ENCODE measurements around the gene KRTAP6-3. TPM values are rescaled to one million over a fixed set of nuclear protein-coding genes. Genes with fewer than 3 reads are reported as not detected.

The KRTAP6-3 gene
- total RNA-seq, 6 donors from 2014 or later: not detected

GRCh38 chr21:30563072-30563471 is 29.2 kb upstream of the KRTAP6-3 start:
- Histone ChIP-seq H3K9me3 (no peaks in the 10 kb centered on the region), H3K4me1 (no peaks in the 10 kb centered on the region)

GRCh38 chr21:30563630-30564029 is 28.6 kb upstream of the KRTAP6-3 start:
- WGBS, 2 donors: 81 to 85% methylated on average over 2 of the region's 2 CpGs
- ATAC-seq (ENCODE audit: low FRiP score in 2 of 2) (no peak), DNase-seq (no peak)
- no peak overlapping the region for H3K27ac ChIP-seq
- H3K27me3 ChIP-seq: no peaks in the 10 kb centered on the region
- no peaks in the 10 kb centered on the region for H3K36me3 ChIP-seq
- TF ChIP-seq EP300 (IDR thresholded peaks at IDR 0.05) (no peak), CTCF (IDR thresholded peaks at IDR 0.05) (no peak), POLR2A (IDR thresholded peaks at IDR 0.05) (no peak), POLR2AphosphoS5 (IDR thresholded peaks at IDR 0.05) (no peak)
- H3K9me3 ChIP-seq: no peaks in the 10 kb centered on the region
- H3K4me3 ChIP-seq: no peak overlapping the region
- H3K4me1 ChIP-seq: no peaks in the 10 kb centered on the region

More at GRCh38 chr21:30563072-30563471, 29.2 kb upstream of the KRTAP6-3 start:
- no peak overlapping the region for H3K27ac ChIP-seq
- H3K4me3 ChIP-seq: no peak overlapping the region
- TF ChIP-seq EP300 (IDR thresholded peaks at IDR 0.05) (no peak), POLR2A (IDR thresholded peaks at IDR 0.05) (no peak), CTCF (IDR thresholded peaks at IDR 0.05) (no peak), POLR2AphosphoS5 (IDR thresholded peaks at IDR 0.05) (no peak)
- no peaks in the 10 kb centered on the region for H3K36me3 ChIP-seq
- WGBS, 2 donors: 55 to 78% methylated on average over 6 of the region's 6 CpGs
- no peak for DNase-seq
- no peak for ATAC-seq (ENCODE audit: low FRiP score in 2 of 2)
- no peaks in the 10 kb centered on the region for H3K27me3 ChIP-seq

- H3K4me3 ChIP-seq: no peak overlapping the region
- H3K4me1 ChIP-seq: no peaks in the 10 kb centered on the region
- H3K27ac ChIP-seq: no peak overlapping the region
- DNase-seq: no peak
- no peaks in the 10 kb centered on the region for H3K36me3 ChIP-seq
- no peaks in the 10 kb centered on the region for H3K9me3 ChIP-seq
- TF ChIP-seq POLR2AphosphoS5 (IDR thresholded peaks at IDR 0.05) (no peak), EP300 (IDR thresholded peaks at IDR 0.05) (no peak), POLR2A (IDR thresholded peaks at IDR 0.05) (no peak)
- ATAC-seq (ENCODE audit: low FRiP score in 2 of 2): no peak
- no peaks in the 10 kb centered on the region for H3K27me3 ChIP-seq
Measured at GRCh38 chr21:30567617-30568016, 24.6 kb upstream of the KRTAP6-3 start.

GRCh38 chr21:30577766-30578165 is 14.5 kb upstream of the KRTAP6-3 start:
- Histone ChIP-seq H3K9me3 (no peaks in the 10 kb centered on the region), H3K4me1 (no peaks in the 10 kb centered on the region), H3K27ac (no peak overlapping the region), H3K27me3 (no peaks in the 10 kb centered on the region), H3K4me3 (no peak overlapping the region), H3K36me3 (no peaks in the 10 kb centered on the region)
- TF ChIP-seq POLR2A (IDR thresholded peaks at IDR 0.05) (no peak), EP300 (IDR thresholded peaks at IDR 0.05) (no peak), POLR2AphosphoS5 (IDR thresholded peaks at IDR 0.05) (no peak), CTCF (IDR thresholded peaks at IDR 0.05) (no peak)
- DNase-seq: no peak
- no peak for ATAC-seq (ENCODE audit: low FRiP score in 2 of 2)

GRCh38 chr21:30579346-30579745 is 12.9 kb upstream of the KRTAP6-3 start:
- Histone ChIP-seq H3K9me3 (no peaks in the 10 kb centered on the region), H3K4me3 (no peak overlapping the region), H3K4me1 (no peaks in the 10 kb centered on the region), H3K27ac (no peak overlapping the region), H3K27me3 (no peaks in the 10 kb centered on the region), H3K36me3 (no peaks in the 10 kb centered on the region)
- DNase-seq: no peak
- ATAC-seq (ENCODE audit: low FRiP score in 2 of 2): no peak
- WGBS, 2 donors: 54 to 64% methylated on average over 1 of the region's 1 CpG
- TF ChIP-seq POLR2A (IDR thresholded peaks at IDR 0.05) (no peak), EP300 (IDR thresholded peaks at IDR 0.05) (no peak), POLR2AphosphoS5 (IDR thresholded peaks at IDR 0.05) (no peak), CTCF (IDR thresholded peaks at IDR 0.05) (no peak)
